HG03442 (cell line): Measurements from ENCODE around the gene NECTIN1.
A peak's percentile ranks its signal among the peaks of the same experiment; 100 is the strongest.

Source experiments
- ATAC-seq: cut with Tn5 transposase; IDR thresholded peaks from one replicate; pipeline ENCODE4 v1.9.1; 2021; ENCODE audit warnings: mild to moderate bottlenecking, moderate library complexity; ENCODE audit not compliant: unreplicated experiment

Gene NECTIN1

GRCh38 chr11:119737366-119738058 lies 8.5 kb upstream of the NECTIN1 start:
- ATAC-seq = no peak

GRCh38 chr11:119734788-119735187 lies 5.8 kb upstream of the NECTIN1 start:
- ATAC-seq = no peak

GRCh38 chr11:119730789-119731386 lies 1.9 kb upstream of the NECTIN1 start:
- ATAC-seq = no peak

- no peak for ATAC-seq
These were observed 1.1 kb upstream of the NECTIN1 start for GRCh38 chr11:119729951-119730613.

GRCh38 chr11:119729581-119729927 lies 554 bp upstream of the NECTIN1 start:
- peak; percentile 17 for ATAC-seq

GRCh38 chr11:119728211-119728626 lies 781 bp downstream of the NECTIN1 start:
- ATAC-seq = no peak

GRCh38 chr11:119727523-119728151 lies 1.4 kb downstream of the NECTIN1 start:
- ATAC-seq = no peak

- ATAC-seq = no peak
These were observed 2.1 kb downstream of the NECTIN1 start for GRCh38 chr11:119726585-119727522.

- no peak for ATAC-seq
These were observed 2.8 kb downstream of the NECTIN1 start for GRCh38 chr11:119726150-119726553.

GRCh38 chr11:119724956-119725355 lies 4.0 kb downstream of the NECTIN1 start:
- no peak for ATAC-seq

- no peak for ATAC-seq
These were observed 5.1 kb downstream of the NECTIN1 start for GRCh38 chr11:119723952-119724325.

GRCh38 chr11:119723243-119723951 lies 5.6 kb downstream of the NECTIN1 start:
- ATAC-seq = no peak

- no peak for ATAC-seq
These were observed 6.7 kb downstream of the NECTIN1 start for GRCh38 chr11:119722281-119722794.

- ATAC-seq = no peak
These were observed 7.6 kb downstream of the NECTIN1 start for GRCh38 chr11:119721129-119722120.

GRCh38 chr11:119720311-119720913 lies 8.6 kb downstream of the NECTIN1 start:
- no peak for ATAC-seq

- ATAC-seq = no peak
These were observed 11.0 kb downstream of the NECTIN1 start for GRCh38 chr11:119717839-119718534.

GRCh38 chr11:119716582-119717498 lies 12.2 kb downstream of the NECTIN1 start:
- no peak for ATAC-seq
